ENCODE results near the gene GPC1.

GPC1 gene

GRCh38 chr2:240398661-240399267, 36.7 kb upstream of the GPC1 start:
- Histone ChIP-seq H3K4me1 (ENCODE audit: control insufficient read depth, insufficient read depth, low read length) (no peaks in the 10 kb centered on the region), H3K36me3 (ENCODE audit: control insufficient read depth, insufficient read depth, low read length) (no peaks in the 10 kb centered on the region), H3K9ac (ENCODE audit: low read depth, low read length) (no peak overlapping the region), H3K27me3 (ENCODE audit: control insufficient read depth, insufficient read depth, low read length) (no peaks in the 10 kb centered on the region), H3K27ac (ENCODE audit: low read depth, low read length) (no peak overlapping the region), H3K4me3 (ENCODE audit: low read depth, low read length) (no peak overlapping the region), H3K9me3 (ENCODE audit: control insufficient read depth, insufficient read depth, low read length) (no peaks in the 10 kb centered on the region)

GRCh38 chr2:240399419-240400324, 35.8 kb upstream of the GPC1 start:
- H3K9me3 ChIP-seq (ENCODE audit: control insufficient read depth, insufficient read depth, low read length) = no peaks in the 10 kb centered on the region
- no peak overlapping the region for H3K27ac ChIP-seq (ENCODE audit: low read depth, low read length)
- no peak overlapping the region for H3K9ac ChIP-seq (ENCODE audit: low read depth, low read length)
- no peaks in the 10 kb centered on the region for H3K27me3 ChIP-seq (ENCODE audit: control insufficient read depth, insufficient read depth, low read length)
- H3K4me3 ChIP-seq (ENCODE audit: low read depth, low read length) = no peak overlapping the region
- H3K4me1 ChIP-seq (ENCODE audit: control insufficient read depth, insufficient read depth, low read length) = no peaks in the 10 kb centered on the region
- H3K36me3 ChIP-seq (ENCODE audit: control insufficient read depth, insufficient read depth, low read length) = no peaks in the 10 kb centered on the region

- Histone ChIP-seq H3K4me3 (ENCODE audit: low read depth, low read length) (no peak overlapping the region), H3K27ac (ENCODE audit: low read depth, low read length) (no peak overlapping the region), H3K4me1 (ENCODE audit: control insufficient read depth, insufficient read depth, low read length) (no peaks in the 10 kb centered on the region), H3K9ac (ENCODE audit: low read depth, low read length) (no peak overlapping the region), H3K27me3 (ENCODE audit: control insufficient read depth, insufficient read depth, low read length) (no peaks in the 10 kb centered on the region), H3K9me3 (ENCODE audit: control insufficient read depth, insufficient read depth, low read length) (no peaks in the 10 kb centered on the region), H3K36me3 (ENCODE audit: control insufficient read depth, insufficient read depth, low read length) (no peaks in the 10 kb centered on the region)
Measured at GRCh38 chr2:240400371-240401161, 34.9 kb upstream of the GPC1 start.

- Histone ChIP-seq H3K4me1 (ENCODE audit: control insufficient read depth, insufficient read depth, low read length) (no peaks in the 10 kb centered on the region), H3K9ac (ENCODE audit: low read depth, low read length) (no peak overlapping the region)
Measured at GRCh38 chr2:240401308-240401707, 34.2 kb upstream of the GPC1 start.

GRCh38 chr2:240401781-240402551, 33.5 kb upstream of the GPC1 start:
- no peaks in the 10 kb centered on the region for H3K4me1 ChIP-seq (ENCODE audit: control insufficient read depth, insufficient read depth, low read length)
- H3K9ac ChIP-seq (ENCODE audit: low read depth, low read length) = no peak overlapping the region
- no peak overlapping the region for H3K4me3 ChIP-seq (ENCODE audit: low read depth, low read length)
- H3K27me3 ChIP-seq (ENCODE audit: control insufficient read depth, insufficient read depth, low read length) = no peaks in the 10 kb centered on the region
- no peak overlapping the region for H3K27ac ChIP-seq (ENCODE audit: low read depth, low read length)
- no peaks in the 10 kb centered on the region for H3K36me3 ChIP-seq (ENCODE audit: control insufficient read depth, insufficient read depth, low read length)
- no peaks in the 10 kb centered on the region for H3K9me3 ChIP-seq (ENCODE audit: control insufficient read depth, insufficient read depth, low read length)

More at GRCh38 chr2:240401308-240401707, 34.2 kb upstream of the GPC1 start:
- H3K9me3 ChIP-seq (ENCODE audit: control insufficient read depth, insufficient read depth, low read length) = no peaks in the 10 kb centered on the region
- H3K36me3 ChIP-seq (ENCODE audit: control insufficient read depth, insufficient read depth, low read length) = no peaks in the 10 kb centered on the region
- no peak overlapping the region for H3K27ac ChIP-seq (ENCODE audit: low read depth, low read length)
- H3K4me3 ChIP-seq (ENCODE audit: low read depth, low read length) = no peak overlapping the region
- no peaks in the 10 kb centered on the region for H3K27me3 ChIP-seq (ENCODE audit: control insufficient read depth, insufficient read depth, low read length)

GRCh38 chr2:240402566-240403272, 32.7 kb upstream of the GPC1 start:
- Histone ChIP-seq H3K9ac (ENCODE audit: low read depth, low read length) (no peak overlapping the region), H3K4me1 (ENCODE audit: control insufficient read depth, insufficient read depth, low read length) (no peaks in the 10 kb centered on the region), H3K36me3 (ENCODE audit: control insufficient read depth, insufficient read depth, low read length) (no peaks in the 10 kb centered on the region), H3K27me3 (ENCODE audit: control insufficient read depth, insufficient read depth, low read length) (no peaks in the 10 kb centered on the region), H3K27ac (ENCODE audit: low read depth, low read length) (no peak overlapping the region), H3K4me3 (ENCODE audit: low read depth, low read length) (no peak overlapping the region), H3K9me3 (ENCODE audit: control insufficient read depth, insufficient read depth, low read length) (no peaks in the 10 kb centered on the region)

- Histone ChIP-seq H3K4me3 (ENCODE audit: low read depth, low read length) (no peak overlapping the region), H3K27me3 (ENCODE audit: control insufficient read depth, insufficient read depth, low read length) (no peaks in the 10 kb centered on the region), H3K36me3 (ENCODE audit: control insufficient read depth, insufficient read depth, low read length) (no peaks in the 10 kb centered on the region), H3K4me1 (ENCODE audit: control insufficient read depth, insufficient read depth, low read length) (no peaks in the 10 kb centered on the region), H3K9ac (ENCODE audit: low read depth, low read length) (no peak overlapping the region), H3K27ac (ENCODE audit: low read depth, low read length) (no peak overlapping the region), H3K9me3 (ENCODE audit: control insufficient read depth, insufficient read depth, low read length) (no peaks in the 10 kb centered on the region)
Measured at GRCh38 chr2:240403396-240404104, 31.9 kb upstream of the GPC1 start.

GRCh38 chr2:240404174-240404852, 31.1 kb upstream of the GPC1 start:
- Histone ChIP-seq H3K9me3 (ENCODE audit: control insufficient read depth, insufficient read depth, low read length) (no peaks in the 10 kb centered on the region), H3K9ac (ENCODE audit: low read depth, low read length) (no peak overlapping the region), H3K4me1 (ENCODE audit: control insufficient read depth, insufficient read depth, low read length) (no peaks in the 10 kb centered on the region), H3K27ac (ENCODE audit: low read depth, low read length) (no peak overlapping the region), H3K4me3 (ENCODE audit: low read depth, low read length) (no peak overlapping the region), H3K36me3 (ENCODE audit: control insufficient read depth, insufficient read depth, low read length) (no peaks in the 10 kb centered on the region), H3K27me3 (ENCODE audit: control insufficient read depth, insufficient read depth, low read length) (no peaks in the 10 kb centered on the region)

GRCh38 chr2:240405133-240405532, 30.3 kb upstream of the GPC1 start:
- H3K27ac ChIP-seq (ENCODE audit: low read depth, low read length) = no peak overlapping the region
- no peaks in the 10 kb centered on the region for H3K4me1 ChIP-seq (ENCODE audit: control insufficient read depth, insufficient read depth, low read length)
- no peaks in the 10 kb centered on the region for H3K36me3 ChIP-seq (ENCODE audit: control insufficient read depth, insufficient read depth, low read length)
- no peak overlapping the region for H3K4me3 ChIP-seq (ENCODE audit: low read depth, low read length)
- H3K9me3 ChIP-seq (ENCODE audit: control insufficient read depth, insufficient read depth, low read length) = no peaks in the 10 kb centered on the region
- no peaks in the 10 kb centered on the region for H3K27me3 ChIP-seq (ENCODE audit: control insufficient read depth, insufficient read depth, low read length)
- H3K9ac ChIP-seq (ENCODE audit: low read depth, low read length) = no peak overlapping the region

Measured in HUES48 (cell line).